GM18873 (cell line): ENCODE measurements around the gene EFCAB11.

Experiments
- ATAC-seq: cut with Tn5 transposase; IDR thresholded peaks from one replicate; pipeline ENCODE4 v1.9.1; 2021; ENCODE audit warnings: mild to moderate bottlenecking, moderate library complexity, moderate number of reproducible peaks; ENCODE audit not compliant: unreplicated experiment, low FRiP score

Gene EFCAB11

DNA sequence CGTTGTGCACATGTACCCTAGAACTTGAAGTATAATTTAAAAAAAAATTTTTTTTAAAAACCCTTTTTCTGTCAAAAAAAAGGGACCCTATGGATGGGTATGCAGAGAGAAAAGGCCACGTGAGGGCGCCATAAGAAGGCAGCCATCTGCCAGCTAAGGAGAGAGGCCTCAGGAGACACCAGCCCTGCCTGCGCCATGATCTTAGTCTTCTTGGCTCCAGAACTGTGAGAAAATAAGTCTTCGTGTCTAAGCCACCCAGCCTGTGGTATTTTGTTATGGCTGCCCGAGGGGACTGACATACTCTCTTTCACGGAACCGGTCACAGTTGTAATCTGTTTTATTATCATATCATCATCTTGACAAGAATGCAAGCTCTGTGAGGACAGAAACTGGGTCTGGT, 174.8 kb downstream of the EFCAB11 start:
- no peak for ATAC-seq

DNA sequence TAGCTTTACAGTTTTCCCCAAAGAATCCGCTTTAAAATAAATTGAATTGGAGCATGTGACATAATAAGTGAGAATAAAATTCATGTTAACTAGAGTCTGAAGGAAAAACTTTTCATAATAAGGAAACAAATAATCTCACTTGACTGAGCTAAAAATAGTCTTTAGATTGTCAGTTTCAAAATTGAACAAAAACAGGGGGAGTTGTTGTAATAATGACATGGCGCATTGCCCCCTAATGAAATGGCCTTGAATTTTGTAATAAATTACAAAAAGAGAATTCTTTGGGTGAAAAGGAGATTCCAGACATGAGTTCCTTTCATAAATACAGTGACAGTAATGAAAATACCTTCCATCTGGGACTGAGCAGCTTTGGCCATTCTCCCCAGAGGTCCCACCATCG, 178.6 kb downstream of the EFCAB11 start:
- ATAC-seq, result no peak

DNA sequence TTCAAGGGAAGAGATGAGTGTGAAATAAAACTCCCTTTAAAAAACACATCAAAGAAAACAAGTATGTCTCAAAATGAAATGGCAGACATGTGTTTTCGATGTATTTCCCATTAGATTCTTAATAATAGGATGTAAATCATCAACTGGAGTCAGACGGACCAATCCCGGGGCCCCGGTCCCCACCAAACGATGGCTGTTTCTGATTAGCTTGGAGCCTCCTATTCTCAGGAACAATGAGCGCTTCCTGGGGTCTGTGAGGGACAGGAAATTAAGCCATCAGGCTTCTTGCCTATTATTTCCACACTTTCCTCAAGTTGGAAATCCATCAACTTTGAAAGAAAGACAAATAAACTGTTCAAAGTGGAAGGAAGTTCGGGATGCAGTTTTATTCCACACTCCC, 179.4 kb downstream of the EFCAB11 start:
- no peak for ATAC-seq

DNA sequence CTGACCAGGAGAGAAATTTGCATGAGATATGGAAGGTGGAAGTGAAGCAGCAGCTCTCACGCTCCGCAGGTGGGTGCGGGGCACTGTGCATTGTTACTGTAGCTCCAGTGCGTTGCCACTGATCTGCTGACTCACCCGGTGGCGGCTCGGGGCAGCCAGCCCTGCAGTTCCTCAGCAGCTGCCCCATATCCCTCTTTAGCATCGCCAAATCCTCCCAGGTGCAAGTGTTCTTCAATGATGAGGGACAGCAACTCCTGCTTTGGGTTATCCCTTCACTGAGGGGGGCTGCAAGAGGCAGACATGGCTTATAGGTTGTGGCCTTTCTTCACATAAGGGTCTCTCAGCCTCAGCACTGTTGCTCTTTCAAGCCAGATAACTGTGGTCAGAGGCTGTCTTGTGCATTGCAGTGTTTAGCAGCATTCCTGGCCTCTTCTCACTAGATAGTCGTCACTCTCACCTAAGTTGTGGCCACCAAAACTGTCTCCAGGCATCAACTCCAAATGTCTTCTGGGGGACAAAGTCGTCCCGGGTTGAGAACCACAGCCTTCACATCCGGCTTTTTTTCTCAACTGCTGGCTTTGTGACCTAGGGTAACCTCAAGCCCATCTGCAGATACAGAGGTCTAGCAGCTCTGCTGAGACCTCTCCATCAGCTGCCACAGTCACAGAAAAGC, 180.8 kb downstream of the EFCAB11 start:
- ATAC-seq, result peak; percentile 77

DNA sequence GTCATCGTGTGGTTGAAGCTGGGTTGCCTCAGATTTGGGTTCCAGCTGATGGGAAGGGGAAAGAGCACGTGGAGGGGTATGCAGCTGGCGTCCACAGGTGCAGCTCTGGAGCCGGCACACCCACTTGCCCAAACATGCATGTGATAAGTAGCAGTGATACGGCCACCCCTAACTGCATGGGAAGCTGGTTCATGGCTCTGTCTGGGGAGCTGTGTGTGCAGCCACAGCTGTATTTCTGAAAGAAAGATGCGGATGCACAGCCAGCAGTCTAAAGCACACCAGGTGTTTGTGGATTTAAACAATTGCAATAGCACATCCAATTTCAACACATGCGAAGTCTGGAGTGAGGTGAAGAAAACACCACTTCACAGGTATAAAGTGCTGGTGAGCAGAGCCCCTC, 181.4 kb downstream of the EFCAB11 start:
- peak; percentile 47 for ATAC-seq

DNA sequence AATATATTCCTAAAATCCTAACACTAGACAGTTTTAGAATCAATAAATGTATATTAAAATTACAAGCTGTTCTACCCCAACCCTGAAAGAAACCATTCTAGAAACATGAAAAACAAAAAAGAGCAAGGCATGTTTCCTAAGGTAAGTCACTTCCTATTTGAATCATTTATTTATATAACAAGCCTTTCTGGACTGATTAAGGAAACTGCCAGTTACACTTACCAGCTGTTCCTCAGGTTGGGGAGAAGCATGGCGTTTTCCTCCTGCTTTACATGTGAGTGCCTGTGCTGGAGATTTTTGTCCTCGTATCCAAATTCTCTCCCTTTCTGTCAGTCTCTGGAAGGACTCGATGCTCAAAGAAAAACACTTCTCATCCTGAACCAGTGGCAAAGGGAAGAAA, 183.3 kb downstream of the EFCAB11 start:
- ATAC-seq, result no peak

DNA sequence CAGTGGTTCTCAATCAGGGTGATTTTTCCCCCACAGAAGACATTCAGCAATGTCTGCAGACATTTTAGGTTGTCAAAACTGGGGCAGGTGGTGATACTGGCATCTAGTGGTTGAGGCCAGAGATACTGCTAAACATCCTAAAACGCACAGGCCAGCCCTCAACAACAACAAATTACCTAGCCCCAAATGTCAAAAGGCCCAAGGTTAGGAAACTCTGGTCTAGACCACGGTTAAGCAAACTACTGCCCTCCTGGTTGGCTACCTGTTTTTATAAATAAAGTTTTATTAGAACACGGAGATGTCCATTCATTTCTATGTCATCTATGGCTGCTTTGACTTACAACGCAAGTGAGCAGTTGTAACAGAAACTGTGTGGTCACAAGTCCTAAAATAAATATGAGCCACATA, 186.7 kb downstream of the EFCAB11 start:
- ATAC-seq, result peak; percentile 67

DNA sequence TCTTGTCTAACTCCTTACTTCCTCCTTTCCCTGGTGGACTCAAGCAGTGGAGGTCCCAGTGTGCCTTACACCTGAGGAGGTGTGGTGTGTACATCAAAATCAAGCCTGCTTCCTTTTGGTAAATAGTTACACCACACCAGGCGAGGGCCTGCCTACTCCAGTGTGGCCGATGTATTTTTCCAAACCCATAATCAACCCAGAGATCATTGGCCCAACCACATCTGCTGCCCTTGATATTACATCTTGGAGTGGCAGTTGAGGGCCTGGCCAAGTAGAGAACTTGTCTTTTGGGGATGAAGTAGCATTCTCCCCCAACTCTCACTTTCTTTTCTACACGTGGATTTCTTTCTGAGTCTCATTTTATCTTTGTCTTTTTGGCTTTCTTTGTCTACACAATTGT, 187.4 kb downstream of the EFCAB11 start:
- ATAC-seq, result no peak

DNA sequence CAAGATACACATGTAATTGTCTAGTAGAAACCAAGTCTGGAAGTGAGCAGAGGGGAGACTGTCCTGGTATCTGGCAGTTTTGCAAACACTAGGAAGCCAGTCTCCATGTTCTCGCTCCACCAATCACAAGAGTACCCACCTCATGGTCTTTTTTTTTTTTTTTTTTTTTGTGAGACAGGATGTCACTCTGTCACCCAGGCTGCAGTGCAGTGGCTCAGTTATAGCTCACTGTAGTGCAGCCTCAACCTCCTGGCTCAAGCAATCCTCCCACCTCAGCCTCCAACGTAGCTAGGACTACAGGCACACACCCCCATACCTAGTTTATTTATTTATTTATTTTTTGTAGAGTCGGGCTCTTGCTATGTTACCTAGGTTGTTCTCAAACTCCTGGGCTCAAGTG, 189.2 kb downstream of the EFCAB11 start:
- no peak for ATAC-seq

DNA sequence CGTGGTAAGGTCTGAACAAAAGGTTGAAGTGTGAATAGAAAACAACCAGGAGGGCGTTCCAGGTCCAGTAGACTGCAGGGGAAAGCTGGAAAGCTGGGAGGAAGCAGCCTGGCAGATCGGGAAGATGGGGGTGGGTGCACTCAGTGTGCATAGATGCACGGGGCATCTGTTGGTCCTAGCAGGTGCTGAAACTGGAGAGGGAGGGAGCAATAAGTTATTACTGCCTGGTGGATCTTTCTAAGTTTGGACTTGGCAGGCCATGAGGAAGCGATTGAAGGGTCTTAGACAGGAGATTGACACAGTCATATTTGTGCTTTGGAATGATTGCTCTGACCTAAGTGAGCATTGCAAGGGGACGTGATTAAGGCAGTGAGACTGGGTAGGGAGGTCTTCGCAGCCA, 194.4 kb downstream of the EFCAB11 start:
- no peak for ATAC-seq

DNA sequence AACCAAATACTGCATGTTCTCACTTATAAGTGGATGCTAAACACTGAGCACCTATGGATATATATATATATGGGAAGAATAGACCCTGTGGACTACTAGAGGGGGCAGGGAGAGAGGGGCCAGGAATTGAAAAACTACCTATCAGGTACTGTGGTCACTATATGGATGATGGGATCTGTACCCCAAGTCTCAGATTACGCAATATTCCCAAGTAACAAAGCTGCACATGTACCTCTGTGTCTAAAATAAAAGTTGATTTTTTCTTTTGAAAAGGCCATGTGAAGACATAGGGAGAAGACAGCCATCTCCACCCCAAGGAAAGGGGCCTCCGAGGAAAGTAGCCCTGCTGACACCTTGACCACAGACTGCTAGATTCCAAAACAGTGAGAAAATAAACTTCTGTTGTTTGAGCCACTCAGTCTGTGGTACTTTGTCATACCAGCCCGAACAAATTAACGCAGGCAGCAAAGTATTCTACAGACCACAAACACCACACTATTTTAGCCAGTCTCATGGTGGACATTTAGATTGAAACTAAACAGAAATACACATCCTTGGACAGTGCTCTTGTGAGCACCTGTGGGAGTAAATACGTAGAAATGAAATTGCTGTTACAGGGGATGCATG, 197.1 kb downstream of the EFCAB11 start:
- no peak for ATAC-seq

DNA sequence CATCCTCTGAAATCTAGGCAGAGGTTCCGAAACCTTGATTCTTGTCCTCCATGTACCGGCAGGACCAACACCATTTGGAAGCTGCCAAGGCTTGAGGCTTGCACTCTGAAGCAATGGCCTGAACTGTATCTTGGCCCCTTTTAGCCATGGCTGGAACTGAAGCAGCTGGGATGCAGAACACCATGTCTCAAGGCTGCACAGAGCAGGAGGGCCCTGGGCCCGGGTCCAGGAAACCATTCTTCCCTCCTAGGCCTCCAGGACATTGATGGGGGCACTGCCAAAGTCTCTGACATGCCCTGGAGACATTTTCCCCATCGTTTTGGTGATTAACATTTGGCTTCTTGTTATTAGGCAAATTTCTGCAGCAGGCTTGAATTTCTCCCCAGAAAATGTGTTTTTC, 198.7 kb downstream of the EFCAB11 start:
- no peak for ATAC-seq

DNA sequence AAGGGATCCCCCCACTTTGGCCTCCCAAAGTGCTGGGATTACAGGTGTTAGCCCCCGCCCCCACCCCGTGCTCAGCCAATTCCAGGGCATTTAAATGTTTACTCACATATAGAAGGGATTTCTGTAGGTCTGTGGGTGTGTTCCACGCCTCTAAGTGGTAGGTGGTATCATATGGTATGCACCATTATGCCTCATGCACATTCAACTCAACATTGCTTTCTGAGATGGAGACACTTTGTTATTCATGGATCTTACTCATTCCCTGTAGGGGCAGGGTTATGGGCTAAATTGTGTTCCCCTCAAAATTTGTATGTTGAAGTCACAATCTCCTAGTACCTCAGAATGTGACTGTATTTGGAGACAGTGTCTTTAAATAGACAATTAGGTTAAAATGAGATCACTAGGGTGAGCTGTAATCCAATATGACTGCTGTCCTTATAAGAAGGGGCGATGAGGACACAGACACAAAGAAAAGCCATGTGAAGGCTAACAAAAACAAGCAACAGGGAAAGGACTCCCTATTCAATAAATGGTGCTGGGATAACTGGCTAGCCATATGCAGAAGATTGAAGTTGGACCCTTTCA, 200.6 kb downstream of the EFCAB11 start:
- ATAC-seq, result no peak

DNA sequence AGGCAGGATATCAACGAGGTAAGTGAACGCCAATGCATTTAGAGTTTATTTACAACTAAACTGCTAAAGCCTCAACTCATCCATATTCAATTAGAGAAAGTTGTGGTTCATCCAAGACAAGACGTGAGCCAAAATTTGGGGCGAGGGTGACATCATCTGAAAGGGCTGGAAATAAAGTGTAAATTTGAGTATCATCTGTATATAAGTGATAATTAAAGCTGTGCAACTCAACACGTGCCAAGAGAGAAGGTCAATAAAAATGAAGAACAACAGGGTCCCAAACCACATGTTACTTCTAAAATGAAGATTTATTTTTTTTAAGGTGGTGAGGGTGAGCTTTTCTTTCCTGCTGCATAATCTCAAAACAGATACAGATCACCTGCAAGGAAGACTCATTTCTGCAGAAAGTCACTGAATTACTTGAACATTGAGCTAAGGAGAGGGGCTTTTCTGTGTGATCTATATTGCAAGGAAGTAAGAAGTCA, 203.6 kb downstream of the EFCAB11 start:
- ATAC-seq, result no peak

DNA sequence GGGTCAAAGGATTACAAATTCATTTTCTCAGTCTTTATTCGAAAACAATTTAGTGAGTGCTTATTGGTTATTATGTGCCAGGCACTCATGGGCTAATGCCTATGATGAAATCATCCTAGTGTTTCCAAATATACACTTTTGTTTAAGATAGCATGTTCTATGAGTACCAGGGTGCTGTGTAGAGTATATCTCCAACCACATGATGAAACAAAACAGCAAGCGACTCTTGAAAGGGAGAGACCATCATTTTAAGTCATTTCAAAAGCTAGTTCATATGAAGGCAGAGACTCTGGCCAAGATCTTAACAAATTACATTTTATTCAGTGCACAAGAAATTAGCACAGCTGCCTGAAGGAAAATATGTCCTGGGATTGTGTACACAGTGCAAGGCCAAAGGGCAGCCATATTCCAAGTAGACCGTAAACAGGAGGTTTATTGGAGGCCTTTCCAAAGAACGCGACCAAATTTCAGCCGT, 204.2 kb downstream of the EFCAB11 start:
- ATAC-seq, result no peak

DNA sequence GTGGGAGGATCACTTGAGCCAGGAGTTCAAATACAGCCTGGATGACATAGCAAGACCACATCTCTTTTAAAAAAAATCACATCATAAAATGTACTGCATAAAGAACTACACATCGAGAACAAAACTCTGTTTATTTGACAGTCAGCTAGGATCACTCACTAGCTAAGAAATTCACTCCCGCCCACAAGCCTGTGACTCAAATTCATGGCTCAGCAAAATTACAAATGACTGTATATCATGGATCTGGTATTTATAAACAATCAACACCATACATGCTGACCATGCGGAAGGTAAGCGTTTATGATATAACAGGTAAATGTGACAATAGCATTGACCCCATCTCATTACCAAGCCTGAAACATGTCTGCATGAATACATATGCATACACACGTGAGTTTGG, 206.5 kb downstream of the EFCAB11 start:
- no peak for ATAC-seq

DNA sequence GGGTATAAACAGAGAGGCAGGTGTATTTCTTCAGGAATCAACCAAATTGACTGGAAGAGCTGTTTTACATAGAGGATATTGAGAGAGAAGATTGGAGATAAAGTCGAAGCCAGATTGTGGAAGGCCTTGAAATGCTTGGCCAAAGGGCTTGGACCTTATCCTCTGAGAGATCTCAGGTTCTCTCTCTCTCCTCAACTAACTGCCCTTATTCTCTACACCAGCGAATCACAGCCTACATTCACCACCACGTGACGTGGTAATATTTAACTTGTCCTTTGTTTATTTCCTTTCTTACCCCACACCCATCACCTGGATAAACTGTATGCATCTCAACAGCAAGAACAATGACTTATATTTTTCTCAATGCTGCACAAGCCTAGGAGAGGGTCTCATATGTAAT, 207.4 kb downstream of the EFCAB11 start:
- no peak for ATAC-seq

DNA sequence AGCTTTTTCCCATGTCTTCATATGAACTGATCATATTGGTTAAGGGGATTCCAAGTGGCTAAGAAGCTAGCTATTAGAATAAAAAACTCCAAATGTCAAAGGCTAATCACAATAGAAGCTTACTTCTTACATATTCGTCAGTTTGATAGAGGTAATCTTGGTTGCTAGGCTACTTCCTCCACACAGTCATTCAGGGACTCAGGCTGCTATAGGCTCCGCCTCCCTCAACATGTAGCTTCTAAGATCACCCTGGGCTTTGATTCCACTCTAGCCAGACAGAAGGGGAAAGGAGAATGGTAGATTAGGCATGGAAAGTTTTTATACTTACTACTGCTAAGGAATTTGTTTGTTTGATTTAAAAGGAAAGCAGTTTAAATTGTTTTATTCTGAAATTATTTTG, 207.9 kb downstream of the EFCAB11 start:
- ATAC-seq, result no peak

DNA sequence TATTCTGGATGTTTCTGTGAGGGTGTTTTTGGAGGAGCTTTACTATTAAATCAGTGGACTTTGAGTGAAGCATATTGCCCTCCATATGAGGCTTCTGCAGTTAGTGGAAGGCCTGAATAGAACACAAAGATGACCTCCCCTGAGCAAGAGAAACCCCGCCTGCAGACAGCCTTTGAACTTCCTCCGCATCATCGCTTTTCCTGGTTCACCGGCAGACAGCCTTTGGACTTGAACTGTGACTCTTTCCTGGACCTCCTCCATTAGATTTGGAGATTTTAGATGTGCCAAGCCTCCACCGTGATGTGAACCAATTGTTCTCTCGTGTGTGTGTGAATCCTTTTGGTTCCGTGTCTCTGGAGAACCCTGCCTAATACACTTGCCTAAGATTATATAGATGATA, 208.4 kb downstream of the EFCAB11 start:
- no peak for ATAC-seq
